ENCODE measurements around the gene USP40. TPM values are rescaled to one million over a fixed set of nuclear protein-coding genes. Genes with fewer than 3 reads are reported as not detected.

Gene USP40
- total and polyA plus RNA-seq, 2 of the 8 experiments (the other 6 are each of a cell fraction or from before 2014, with no cell fraction given), result 12.0 to 15.7 TPM

DNA sequence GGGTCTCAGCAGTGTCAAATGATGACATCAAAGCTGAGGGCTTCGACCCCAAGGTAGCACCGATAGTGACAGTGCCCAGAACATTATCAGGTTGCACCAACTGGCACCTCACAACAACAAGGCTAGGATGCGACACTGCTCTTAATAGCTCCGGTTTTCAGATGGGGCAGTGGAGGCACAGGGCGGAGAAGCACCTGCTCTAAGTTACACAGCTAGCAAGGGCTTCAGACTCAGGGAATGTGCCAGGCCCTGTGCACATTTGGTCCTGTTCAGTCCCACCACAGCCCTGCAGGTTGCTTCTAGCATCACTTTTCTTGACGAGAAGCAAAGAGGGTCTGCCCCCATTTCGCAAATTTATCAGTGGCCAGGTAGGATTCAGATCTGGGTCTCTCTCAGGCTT lies 138.1 kb downstream of the USP40 start:
- Histone ChIP-seq H2BK12ac (ENCODE audit: low read depth, low read length) (no peak overlapping the region), H2AK5ac (ENCODE audit: low read depth, low read length) (no peak overlapping the region), H3K23ac (ENCODE audit: insufficient read length) (no peak overlapping the region), H4K8ac (ENCODE audit: extremely low read depth, insufficient read depth, low read length) (no peak overlapping the region), H3K4me1 (replicated peaks in 1 of 4; ENCODE audit: control insufficient read depth in 3 of 4, insufficient read depth in 4 of 4, low read length in 3 of 4) (no peaks in the 10 kb centered on the region), H3K14ac (ENCODE audit: insufficient read length) (no peak overlapping the region), H3K27ac (ENCODE audit: low read depth, low read length) (no peak overlapping the region), H3K56ac (replicated peaks; ENCODE audit: insufficient read length, low read depth, low read length) (no peak overlapping the region), H3K4me2 (ENCODE audit: insufficient read depth in 1 of 2, low read depth in 2 of 2, low read length in 2 of 2) (no peak overlapping the region), H2AFZ (ENCODE audit: low read length) (no peak overlapping the region), H3K23me2 (ENCODE audit: low read depth, low read length) (no peaks in the 10 kb centered on the region; the same call in 1 of the 2 replicates), H3K4ac (replicated peaks; ENCODE audit: insufficient read length, low read depth, low read length) (no peak overlapping the region), H2BK15ac (ENCODE audit: low read length) (no peak overlapping the region), H3K79me1 (ENCODE audit: low read depth, low read length) (peaks cover 4% of the 10 kb centered on the region), H4K20me1 (replicated peaks in 1 of 2; ENCODE audit: control insufficient read depth in 1 of 2, insufficient read depth in 2 of 2, low read length in 2 of 2) (peaks cover 0 to 2% of the 10 kb centered on the region in 2 experiments), H3K9me3 (ENCODE audit: insufficient read depth in 2 of 2, low read depth in 1 of 2, low read length in 1 of 2) (peaks cover 0 to 2% of the 10 kb centered on the region in 2 experiments; a peak in 3 of 4 replicates), H2BK20ac (ENCODE audit: low read length) (no peak overlapping the region), H3K9ac (replicated peaks in 1 of 4; ENCODE audit: extremely low read depth in 1 of 4, low read depth in 3 of 4, low read length in 3 of 4) (no peak overlapping the region), H3K27me3 (replicated peaks in 1 of 4; ENCODE audit: control insufficient read depth in 3 of 4, extremely low read depth in 1 of 4, insufficient read depth in 3 of 4, low read length in 3 of 4) (no peaks in the 10 kb centered on the region), H3K4me3 (ENCODE audit: extremely low read depth in 1 of 4, insufficient read depth in 2 of 4, low read depth in 3 of 4, low read length in 4 of 4) (no peak overlapping the region), H3K36me3 (ENCODE audit: control insufficient read depth in 2 of 4, insufficient read depth in 4 of 4, low read length in 3 of 4) (0 out of 8 replicates have a peak, but pooled peaks cover 0 to 2% (median 0%) of the 10 kb centered on the region in 4 experiments), H3K79me2 (ENCODE audit: control insufficient read depth in 1 of 2, insufficient read depth in 2 of 2, low read length in 2 of 2) (0 out of 4 replicates have a peak, but pooled peaks cover 0 to 2% of the 10 kb centered on the region in 2 experiments), H2BK120ac (replicated peaks; ENCODE audit: low read depth, low read length) (no peak overlapping the region), H4K91ac (replicated peaks; ENCODE audit: insufficient read length, low read length) (no peak overlapping the region), H3K18ac (ENCODE audit: extremely low read depth, low read length) (no peak overlapping the region), H2BK5ac (ENCODE audit: low read depth, low read length) (no peak overlapping the region), H4K5ac (ENCODE audit: insufficient read length, low read depth, low read length) (no peak overlapping the region)
- DNase-seq (ENCODE audit: low read depth in 1 of 2, low spot score in 2 of 2) (peak in 1 of 2 experiments; percentile 23), FAIRE-seq (no peak)
- TF ChIP-seq TCF12 (IDR thresholded peaks at IDR 0.05; ENCODE audit: low read depth, low read length) (no peak), SP4 (IDR thresholded peaks at IDR 0.05; ENCODE audit: low read length) (no peak), POU5F1 (IDR thresholded peaks at IDR 0.05; ENCODE audit: low read depth, low read length) (no peak), CREB1 (IDR thresholded peaks at IDR 0.05) (no peak), TEAD4 (IDR thresholded peaks at IDR 0.05; ENCODE audit: low read depth, low read length) (no peak), RXRA (IDR thresholded peaks at IDR 0.05; ENCODE audit: insufficient read depth, low read depth, low read length) (no peak), POLR2AphosphoS5 (IDR thresholded peaks at IDR 0.05; ENCODE audit: low read depth, low read length) (no peak), HDAC2 (IDR thresholded peaks at IDR 0.05; ENCODE audit: borderline replicate concordance in 1 of 2, low read depth in 2 of 2, low read length in 2 of 2) (no peak), NANOG (IDR thresholded peaks at IDR 0.05; ENCODE audit: insufficient read depth, low read depth, low read length, poor library complexity, severe bottlenecking) (no peak), SIX5 (IDR thresholded peaks at IDR 0.05; ENCODE audit: low read depth, low read length) (no peak)
- TF ChIP-seq, protein P1, sequence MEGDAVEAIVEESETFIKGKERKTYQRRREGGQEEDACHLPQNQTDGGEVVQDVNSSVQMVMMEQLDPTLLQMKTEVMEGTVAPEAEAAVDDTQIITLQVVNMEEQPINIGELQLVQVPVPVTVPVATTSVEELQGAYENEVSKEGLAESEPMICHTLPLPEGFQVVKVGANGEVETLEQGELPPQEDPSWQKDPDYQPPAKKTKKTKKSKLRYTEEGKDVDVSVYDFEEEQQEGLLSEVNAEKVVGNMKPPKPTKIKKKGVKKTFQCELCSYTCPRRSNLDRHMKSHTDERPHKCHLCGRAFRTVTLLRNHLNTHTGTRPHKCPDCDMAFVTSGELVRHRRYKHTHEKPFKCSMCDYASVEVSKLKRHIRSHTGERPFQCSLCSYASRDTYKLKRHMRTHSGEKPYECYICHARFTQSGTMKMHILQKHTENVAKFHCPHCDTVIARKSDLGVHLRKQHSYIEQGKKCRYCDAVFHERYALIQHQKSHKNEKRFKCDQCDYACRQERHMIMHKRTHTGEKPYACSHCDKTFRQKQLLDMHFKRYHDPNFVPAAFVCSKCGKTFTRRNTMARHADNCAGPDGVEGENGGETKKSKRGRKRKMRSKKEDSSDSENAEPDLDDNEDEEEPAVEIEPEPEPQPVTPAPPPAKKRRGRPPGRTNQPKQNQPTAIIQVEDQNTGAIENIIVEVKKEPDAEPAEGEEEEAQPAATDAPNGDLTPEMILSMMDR (IDR thresholded peaks at IDR 0.05; ENCODE audit: control extremely low read depth in 1 of 3, insufficient read depth in 1 of 3, low read depth in 1 of 3, low read length in 3 of 3), result no peak
- ChIA-PET POLR2A (ENCODE audit: partially characterized antibody) (interaction anchor here (1.1 kb wide), 1 partner anchor 9 kb away, joined by 3 read pairs; no protein-coding TSS in a partner anchor), CTCF (ENCODE audit: partially characterized antibody) (interaction anchor here (0.6 to 1.4 kb wide), 8 partner anchors 8 to 1288 kb away, joined by 3 to 4 read pairs (median 3); no protein-coding TSS in a partner anchor)
- WGBS, 2 experiments (ENCODE audit: extremely low coverage in 1 of 2, insufficient coverage in 1 of 2, insufficient read length in 1 of 2, insufficient replicate concordance in 2 of 2, low coverage in 1 of 2, low lambda C conversion rate in 2 of 2, missing lambda C conversion rate in 1 of 2), result 94% methylated on average over 7 of the region's 7 CpGs; no CpG with 5 or more reads in 1 of the 2 experiments
